MM.1S (cell line): ENCODE results near the gene ING5.

Experiments used
- DNase-seq: peaks from one replicate; pipeline ENCODE4 v3.0.0-alpha.2; 2015
- H2AFZ ChIP-seq: fragments of 300-600 bp; sonication (generic); 2 replicates; pipeline ENCODE4 v1.6.0; 2016; ENCODE audit warnings: antibody characterized with exemption, low read length
- H3F3A ChIP-seq: fragments of 300-600 bp; sonication (generic); 2 replicates; pipeline ENCODE4 v1.6.1; 2016; ENCODE audit warnings: mild to moderate bottlenecking, antibody characterized with exemption, low read length, moderate library complexity, mixed read lengths; ENCODE audit not compliant: insufficient read depth
- H3K27ac ChIP-seq: fragments of 300-600 bp; sonication (generic); 2 replicates; pipeline ENCODE4 v1.5.1; 2016; ENCODE audit warnings: mild to moderate bottlenecking, low read length
- H3K27me3 ChIP-seq: fragments of 300-600 bp; sonication (generic); replicated peaks from 2 replicates; pipeline ENCODE4 v1.6.0; 2016; ENCODE audit warnings: low read length; ENCODE audit not compliant: insufficient read depth
- H3K36me3 ChIP-seq: fragments of 300-600 bp; sonication (generic); replicated peaks from 2 replicates; pipeline ENCODE4 v1.6.1; 2016; ENCODE audit warnings: mild to moderate bottlenecking, low read length, mixed read lengths; ENCODE audit not compliant: insufficient read depth
- H3K4me1 ChIP-seq: fragments of 300-600 bp; sonication (generic); 2 replicates; pipeline ENCODE4 v1.6.1; 2016; ENCODE audit warnings: low read length, mixed read lengths
- H3K4me2 ChIP-seq: fragments of 300-600 bp; sonication (generic); 2 replicates; pipeline ENCODE4 v1.6.0; 2016; ENCODE audit warnings: low read depth, low read length
- H3K4me3 ChIP-seq: fragments of 300-600 bp; sonication (generic); 2 replicates; pipeline ENCODE4 v1.5.1; 2016; ENCODE audit warnings: low read length, mixed read lengths
- H3K79me2 ChIP-seq: fragments of 300-600 bp; sonication (generic); 2 replicates; pipeline ENCODE4 v1.6.1; 2016; ENCODE audit warnings: mixed run types, low read length, mixed read lengths
- H3K9ac ChIP-seq: fragments of 300-600 bp; sonication (generic); 2 replicates; pipeline ENCODE4 v1.6.1; 2016; ENCODE audit warnings: low read length, mixed read lengths
- H3K9me2 ChIP-seq: fragments of 300-600 bp; sonication (generic); replicated peaks from 2 replicates; pipeline ENCODE4 v1.6.1; 2016; ENCODE audit warnings: mild to moderate bottlenecking, low read length, mixed read lengths; ENCODE audit not compliant: insufficient read depth
- H3K9me3 ChIP-seq: fragments of 300-600 bp; sonication (generic); replicated peaks from 2 replicates; pipeline ENCODE4 v1.6.1; 2016; ENCODE audit warnings: mild to moderate bottlenecking, low read length, mixed read lengths; ENCODE audit not compliant: insufficient read depth
- H4K20me1 ChIP-seq: fragments of 300-600 bp; sonication (generic); 2 replicates; pipeline ENCODE4 v1.6.1; 2016; ENCODE audit warnings: mild to moderate bottlenecking, low read length, moderate library complexity, mixed read lengths; ENCODE audit not compliant: insufficient read depth
- EZH2 ChIP-seq: fragments of 300-600 bp; sonication (generic); optimal IDR thresholded peaks from 2 replicates; pipeline ENCODE3; 2017; ENCODE audit warnings: low read depth, mild to moderate bottlenecking, antibody characterized with exemption, low read length, mixed read lengths
- EZH2phosphoT487 ChIP-seq: fragments of 300-600 bp; sonication (generic); IDR thresholded peaks from 2 replicates; pipeline ENCODE4 v1.6.1; 2018; ENCODE audit warnings: antibody characterized with exemption, low read length
- TF ChIP-seq, protein P1 (sequence below): fragments of 300-600 bp; sonication (generic); IDR thresholded peaks from 2 replicates; pipeline ENCODE4 v1.5.1; 2016; ENCODE audit warnings: antibody characterized with exemption, low read length, mixed read lengths

Gene ING5

DNA sequence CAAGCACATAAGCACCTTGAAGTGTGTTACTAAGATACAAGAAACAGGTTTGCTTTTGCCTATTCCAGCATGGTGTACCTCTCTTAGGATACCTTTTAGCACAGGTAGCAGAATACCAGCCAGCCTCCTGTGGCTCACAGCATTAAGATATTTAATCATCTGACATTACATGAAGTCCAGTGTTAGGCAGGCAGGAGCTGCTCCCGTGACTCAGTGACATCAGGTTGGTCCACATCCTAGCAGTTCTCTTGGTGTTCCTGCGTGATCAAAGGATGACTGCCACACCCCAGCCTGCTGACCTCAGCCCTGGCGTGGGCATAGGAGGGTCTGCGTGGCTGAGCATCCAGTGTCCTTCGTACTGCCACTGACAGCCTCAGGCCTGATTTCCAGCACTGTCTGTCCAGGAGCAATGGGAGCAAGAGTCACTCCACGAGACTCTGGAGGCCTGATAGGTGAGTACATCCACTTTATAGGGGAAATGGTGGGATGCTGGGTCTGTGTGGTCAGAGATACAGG, 11.6 kb upstream of the ING5 start:
- Histone ChIP-seq H3K27me3 (no peaks in the 10 kb centered on the region), H3K4me3 (no peak overlapping the region), H3K9me3 (no peaks in the 10 kb centered on the region), H3K79me2 (peaks cover 37% of the 10 kb centered on the region), H3K27ac (no peak overlapping the region), H4K20me1 (no peaks in the 10 kb centered on the region), H3K9ac (no peak overlapping the region), H3K9me2 (no peaks in the 10 kb centered on the region), H2AFZ (no peak overlapping the region), H3F3A (no peaks in the 10 kb centered on the region), H3K4me2 (no peak overlapping the region), H3K36me3 (no peaks in the 10 kb centered on the region), H3K4me1 (peaks cover 8% of the 10 kb centered on the region; the same call in 1 of the 2 replicates)
- TF ChIP-seq, protein P1, sequence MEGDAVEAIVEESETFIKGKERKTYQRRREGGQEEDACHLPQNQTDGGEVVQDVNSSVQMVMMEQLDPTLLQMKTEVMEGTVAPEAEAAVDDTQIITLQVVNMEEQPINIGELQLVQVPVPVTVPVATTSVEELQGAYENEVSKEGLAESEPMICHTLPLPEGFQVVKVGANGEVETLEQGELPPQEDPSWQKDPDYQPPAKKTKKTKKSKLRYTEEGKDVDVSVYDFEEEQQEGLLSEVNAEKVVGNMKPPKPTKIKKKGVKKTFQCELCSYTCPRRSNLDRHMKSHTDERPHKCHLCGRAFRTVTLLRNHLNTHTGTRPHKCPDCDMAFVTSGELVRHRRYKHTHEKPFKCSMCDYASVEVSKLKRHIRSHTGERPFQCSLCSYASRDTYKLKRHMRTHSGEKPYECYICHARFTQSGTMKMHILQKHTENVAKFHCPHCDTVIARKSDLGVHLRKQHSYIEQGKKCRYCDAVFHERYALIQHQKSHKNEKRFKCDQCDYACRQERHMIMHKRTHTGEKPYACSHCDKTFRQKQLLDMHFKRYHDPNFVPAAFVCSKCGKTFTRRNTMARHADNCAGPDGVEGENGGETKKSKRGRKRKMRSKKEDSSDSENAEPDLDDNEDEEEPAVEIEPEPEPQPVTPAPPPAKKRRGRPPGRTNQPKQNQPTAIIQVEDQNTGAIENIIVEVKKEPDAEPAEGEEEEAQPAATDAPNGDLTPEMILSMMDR, result no peak
- no peak for TF ChIP-seq EZH2phosphoT487
- TF ChIP-seq EZH2, result no peak
- DNase-seq, result no peak

DNA sequence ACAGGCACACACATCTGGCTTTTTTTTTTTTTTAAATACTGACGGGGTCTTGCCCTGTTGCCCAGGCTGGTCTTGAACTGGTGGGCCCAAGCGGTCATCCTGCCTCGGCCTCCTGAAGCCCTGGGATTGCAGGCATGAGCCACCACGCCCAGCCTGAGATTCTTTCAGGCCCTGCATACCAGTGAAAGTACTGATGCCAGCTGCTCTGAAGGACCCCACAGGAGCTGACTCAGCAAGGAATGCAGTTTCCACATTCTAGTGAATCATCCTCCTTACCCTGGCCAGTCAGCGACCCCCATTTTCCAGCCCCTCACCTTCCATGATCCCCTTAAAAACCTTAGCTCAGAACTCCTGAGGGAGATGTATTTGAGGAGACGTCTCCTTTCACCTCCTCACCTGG, 9.4 kb upstream of the ING5 start:
- no peak for TF ChIP-seq EZH2phosphoT487
- no peak for TF ChIP-seq EZH2
- TF ChIP-seq, protein P1, result no peak
- no peaks in the 10 kb centered on the region for H3K36me3 ChIP-seq
- no peaks in the 10 kb centered on the region for H3K9me2 ChIP-seq
- no peak overlapping the region for H3K27ac ChIP-seq
- no peak overlapping the region for H3K4me2 ChIP-seq
- H2AFZ ChIP-seq, result no peak overlapping the region
- no peaks in the 10 kb centered on the region for H3F3A ChIP-seq
- no peak for DNase-seq
- no peak overlapping the region for H3K9ac ChIP-seq
- H3K4me1 ChIP-seq, result 0 out of 2 replicates have a peak, but pooled peaks cover 3% of the 10 kb centered on the region
- no peaks in the 10 kb centered on the region for H3K27me3 ChIP-seq
- H4K20me1 ChIP-seq, result no peaks in the 10 kb centered on the region
- no peaks in the 10 kb centered on the region for H3K9me3 ChIP-seq
- peaks cover 20% of the 10 kb centered on the region for H3K79me2 ChIP-seq
- no peak overlapping the region for H3K4me3 ChIP-seq

DNA sequence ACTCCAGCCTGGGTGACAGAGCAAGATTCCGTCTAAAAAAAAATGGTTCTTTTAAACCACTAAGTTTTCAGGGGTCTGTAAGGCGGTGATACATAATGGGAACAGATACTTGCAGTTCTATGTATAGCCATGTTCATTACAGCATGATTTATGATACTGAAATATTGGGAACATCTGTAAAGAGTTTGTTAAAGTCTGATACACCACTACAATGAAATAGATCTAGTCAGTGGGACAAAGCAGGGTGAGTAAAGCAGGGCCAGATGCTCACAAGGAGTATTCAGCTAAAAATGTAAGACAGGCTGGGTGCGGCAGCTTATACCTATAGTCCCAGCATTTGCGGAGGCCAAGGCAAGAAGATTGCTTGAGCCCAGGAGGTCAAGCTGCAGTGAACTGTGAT, 6.2 kb upstream of the ING5 start:
- H3K4me2 ChIP-seq, result no peak overlapping the region
- H3K9me2 ChIP-seq, result no peaks in the 10 kb centered on the region
- no peaks in the 10 kb centered on the region for H3K4me1 ChIP-seq
- H3K4me3 ChIP-seq, result no peak overlapping the region
- H3F3A ChIP-seq, result no peaks in the 10 kb centered on the region
- H2AFZ ChIP-seq, result no peak overlapping the region
- H3K9me3 ChIP-seq, result no peaks in the 10 kb centered on the region
- no peaks in the 10 kb centered on the region for H3K27me3 ChIP-seq
- no peaks in the 10 kb centered on the region for H4K20me1 ChIP-seq
- H3K9ac ChIP-seq, result no peak overlapping the region
- no peak overlapping the region for H3K27ac ChIP-seq
- H3K36me3 ChIP-seq, result no peaks in the 10 kb centered on the region
- TF ChIP-seq EZH2, result no peak
- no peak for TF ChIP-seq EZH2phosphoT487
- TF ChIP-seq, protein P1, result no peak
- H3K79me2 ChIP-seq, result no peaks in the 10 kb centered on the region
- no peak for DNase-seq

DNA sequence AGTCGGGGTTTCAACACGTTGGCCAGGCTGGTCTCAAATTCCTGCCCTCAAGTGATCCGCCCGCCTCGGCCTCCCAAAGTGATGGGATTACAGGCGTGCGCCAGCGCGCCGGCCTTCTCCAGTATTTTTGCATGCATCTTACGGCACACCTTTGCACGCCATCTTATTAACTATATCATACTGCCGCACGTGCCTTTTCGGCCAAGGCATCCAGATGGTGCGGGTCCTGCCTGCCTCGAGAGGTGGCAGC, 765 bp upstream of the ING5 start:
- no peaks in the 10 kb centered on the region for H3K9me3 ChIP-seq
- DNase-seq, result no peak
- H3F3A ChIP-seq, result no peaks in the 10 kb centered on the region
- H3K27me3 ChIP-seq, result no peaks in the 10 kb centered on the region
- H3K9me2 ChIP-seq, result no peaks in the 10 kb centered on the region
- H3K27ac ChIP-seq, result peak overlapping the region; percentile 95; the same call in 1 of the 2 replicates
- H3K4me3 ChIP-seq, result peak overlapping the region; percentile 79
- TF ChIP-seq, protein P1, result peak; percentile 49
- no peak for TF ChIP-seq EZH2
- no peaks in the 10 kb centered on the region for H4K20me1 ChIP-seq
- peaks cover 28% of the 10 kb centered on the region for H3K79me2 ChIP-seq
- H3K9ac ChIP-seq, result peak overlapping the region; percentile 98
- no peak overlapping the region for H2AFZ ChIP-seq
- H3K4me2 ChIP-seq, result peak overlapping the region; percentile 73; the same call in 1 of the 2 replicates
- H3K36me3 ChIP-seq, result no peaks in the 10 kb centered on the region
- H3K4me1 ChIP-seq, result no peaks in the 10 kb centered on the region
